GM12873 (cell line): ENCODE results near the gene TEK.

Experiments used
- CTCF ChIP-seq: IDR thresholded peaks from 2 replicates; pipeline ENCODE4 v1.5.1; 2012; ENCODE audit warnings: low read depth, mild to moderate bottlenecking, moderate library complexity, low read length, control low read depth; ENCODE audit not compliant: insufficient read depth; ENCODE audit errors: missing control alignments

Gene TEK

GRCh38 chr9:27086818-27087680, 22.0 kb upstream of the TEK start:
- TF ChIP-seq CTCF = no peak

GRCh38 chr9:27088981-27089380, 20.0 kb upstream of the TEK start:
- TF ChIP-seq CTCF = no peak

- no peak for TF ChIP-seq CTCF
Observed at GRCh38 chr9:27089706-27090105, 19.3 kb upstream of the TEK start.

- TF ChIP-seq CTCF = no peak
Observed at GRCh38 chr9:27090231-27090630, 18.8 kb upstream of the TEK start.

GRCh38 chr9:27090711-27091110, 18.3 kb upstream of the TEK start:
- no peak for TF ChIP-seq CTCF

- TF ChIP-seq CTCF = no peak
Observed at GRCh38 chr9:27094640-27095298, 14.3 kb upstream of the TEK start.

GRCh38 chr9:27107241-27107640, 1.8 kb upstream of the TEK start:
- no peak for TF ChIP-seq CTCF
